K562 (cell line): Measurements from ENCODE around the gene SIRT7. TPM values are rescaled to one million over a fixed set of nuclear protein-coding genes. Genes with fewer than 3 reads are reported as not detected.

Experiments
- CREB1 ChIP-seq, 2 experiments: sonication (generic) in 1 of 2; formaldehyde crosslinking in 1 of 2; IDR thresholded peaks; 2 replicates each; pipeline versions ENCODE4 v1.6.1 to v1.8.0; 2012 to 2022; ENCODE audit warnings: inconsistent platforms in 1 of 2, mild to moderate bottlenecking in 1 of 2, missing genetic modification reagents in 1 of 2, moderate library complexity in 1 of 2
- FUS ChIP-seq: fragments of 200-400 bp; formaldehyde crosslinking; optimal IDR thresholded peaks from 2 replicates; pipeline ENCODE3; 2017; ENCODE audit warnings: low read depth, low read length
- HDGF ChIP-seq: fragments of 450-650 bp; IDR thresholded peaks from 2 replicates; pipeline ENCODE4 v1.6.1; 2016
- KDM5B ChIP-seq: fragments of 200-600 bp; sonication (generic); IDR thresholded peaks from 2 replicates; pipeline ENCODE4 v1.6.1; 2012; ENCODE audit warnings: low read depth, mild to moderate bottlenecking, moderate library complexity, low read length, control low read depth, inconsistent platforms; ENCODE audit not compliant: insufficient replicate concordance
- RBM17 ChIP-seq: fragments of 200-400 bp; formaldehyde crosslinking; IDR thresholded peaks from 2 replicates; pipeline ENCODE4 v1.6.1; 2017; ENCODE audit warnings: low read depth, mild to moderate bottlenecking, low read length, borderline replicate concordance
- SRSF3 ChIP-seq: fragments of 200-400 bp; formaldehyde crosslinking; IDR thresholded peaks from 2 replicates; pipeline ENCODE4 v1.6.1; 2016; ENCODE audit warnings: mild to moderate bottlenecking, low read length, moderate library complexity; ENCODE audit not compliant: insufficient read depth
- STAT5A ChIP-seq: IDR thresholded peaks from 2 replicates; pipeline ENCODE4 v1.6.1; 2012; ENCODE audit warnings: low read length, inconsistent platforms, borderline replicate concordance
- ZNF143 ChIP-seq: sonication (generic); formaldehyde crosslinking; IDR thresholded peaks from 2 replicates; pipeline ENCODE4 v1.9.0; 2022; ENCODE audit warnings: mild to moderate bottlenecking, missing genetic modification reagents
- ZNF165 ChIP-seq: fragments of 250-450 bp; sonication (Bioruptor Pico); IDR thresholded peaks from 2 replicates; pipeline ENCODE4 v1.4.0; 2020; ENCODE audit warnings: borderline replicate concordance
- polyA plus RNA-seq, 8 experiments: library from polyadenylated mRNA; depleted of rRNA in 4 of 8; stranded (reverse) in 5 of 8; unstranded in 3 of 8; fragments of >200 nt; fragmentation: Nextera tagmentation in 2 of 8; fragmentation: Illumina TruSeq in 1 of 8; extraction: Ambion mirVana in 2 of 8; extraction: Trizol in 1 of 8; gene quantifications; 2 replicates each; pipeline versions ENCODE4 v1.2.1 to v1.2.3, GENCODE V29; 2011 to 2014; ENCODE audit warnings: inconsistent platforms in 1 of 8, missing spikeins in 1 of 8
- total RNA-seq, 7 experiments: library from RNA; depleted of rRNA in 6 of 7; stranded (reverse); fragments of >200 nt in 6 of 7; fragmentation: Illumina TruSeq in 2 of 7; extraction: Trizol in 2 of 7; gene quantifications; 2 replicates each; pipeline versions ENCODE4 v1.2.1 to v1.2.3, GENCODE V29; 2011 to 2021; ENCODE audit warnings: low replicate concordance in 1 of 7
- TF ChIP-seq, protein P1 (sequence below): fragments of 450-650 bp; formaldehyde crosslinking; IDR thresholded peaks from 2 replicates; pipeline ENCODE4 v1.4.0; 2020; ENCODE audit warnings: mild to moderate bottlenecking, mixed read lengths
- TF ChIP-seq, protein P2 (sequence below): IDR thresholded peaks from 2 replicates; pipeline ENCODE4 v1.6.1; 2016; ENCODE audit warnings: missing genetic modification characterization, missing compliant biosample characterization
- TF ChIP-seq, protein P3 (sequence below): fragments of 450-650 bp; IDR thresholded peaks from 2 replicates; pipeline ENCODE4 v1.7.0; 2016; ENCODE audit warnings: borderline replicate concordance
- TF ChIP-seq, protein P4 (sequence below): fragments of 450-650 bp; conservative IDR thresholded peaks from 2 replicates; pipeline ENCODE4 v1.6.1; 2016; ENCODE audit warnings: missing genetic modification characterization, low read depth, mild to moderate bottlenecking, missing compliant biosample characterization, moderate library complexity
- TF ChIP-seq, protein P5 (sequence below): sonication (generic); formaldehyde crosslinking; IDR thresholded peaks from 2 replicates; pipeline ENCODE4 v1.8.0; 2023; ENCODE audit warnings: missing genetic modification reagents, mild to moderate bottlenecking, borderline replicate concordance

Gene SIRT7
- total and polyA plus RNA-seq, 9 of the 15 experiments (the other 6 are each of a cell fraction or from before 2014, with no cell fraction given) = 1.6 to 54.8 (median 20.3) TPM

DNA sequence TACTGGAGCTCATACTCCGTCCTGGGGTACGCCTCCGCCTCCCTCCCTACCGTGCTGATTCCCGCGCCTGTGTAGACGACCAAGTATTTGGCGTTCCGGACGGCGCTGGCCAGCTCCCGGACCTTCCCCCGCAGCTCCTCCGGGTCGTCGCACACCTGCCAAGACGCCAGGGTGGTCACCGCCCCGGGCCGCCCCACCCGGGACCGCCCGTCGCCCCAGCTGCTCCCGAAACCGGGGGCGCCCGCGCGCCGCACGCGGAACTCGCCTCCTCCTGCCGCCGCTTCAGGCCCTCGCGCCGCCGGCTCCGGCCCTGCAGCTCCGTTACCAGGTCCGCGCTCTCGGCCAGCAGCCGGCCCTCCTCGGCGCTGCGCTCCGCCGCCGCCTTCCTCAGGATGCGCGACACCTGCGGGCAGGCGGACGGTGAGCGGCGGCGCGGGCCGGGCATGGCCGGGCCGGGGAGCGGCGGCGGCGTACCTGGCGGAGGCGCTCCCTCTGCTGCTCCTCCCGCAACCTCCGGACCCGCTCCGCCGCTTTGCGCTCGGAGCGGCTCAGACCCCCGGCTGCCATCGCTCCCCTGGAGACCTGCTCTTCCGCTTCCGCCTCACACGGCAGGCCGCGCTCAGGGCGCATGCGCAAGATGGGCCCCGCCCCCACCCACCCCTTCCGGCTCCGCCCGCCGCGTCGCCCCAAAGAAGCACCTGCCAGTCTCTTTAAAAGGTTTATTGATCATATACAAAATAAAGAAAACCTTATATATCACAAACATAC is at the start of gene SIRT7 (continued):
- TF ChIP-seq, protein P1, sequence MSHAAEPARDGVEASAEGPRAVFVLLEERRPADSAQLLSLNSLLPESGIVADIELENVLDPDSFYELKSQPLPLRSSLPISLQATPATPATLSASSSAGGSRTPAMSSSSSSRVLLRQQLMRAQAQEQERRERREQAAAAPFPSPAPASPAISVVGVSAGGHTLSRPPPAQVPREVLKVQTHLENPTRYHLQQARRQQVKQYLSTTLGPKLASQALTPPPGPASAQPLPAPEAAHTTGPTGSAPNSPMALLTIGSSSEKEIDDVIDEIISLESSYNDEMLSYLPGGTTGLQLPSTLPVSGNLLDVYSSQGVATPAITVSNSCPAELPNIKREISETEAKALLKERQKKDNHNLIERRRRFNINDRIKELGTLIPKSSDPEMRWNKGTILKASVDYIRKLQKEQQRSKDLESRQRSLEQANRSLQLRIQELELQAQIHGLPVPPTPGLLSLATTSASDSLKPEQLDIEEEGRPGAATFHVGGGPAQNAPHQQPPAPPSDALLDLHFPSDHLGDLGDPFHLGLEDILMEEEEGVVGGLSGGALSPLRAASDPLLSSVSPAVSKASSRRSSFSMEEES (CRISPR knock-in tag) = no peak
- no peak for TF ChIP-seq SRSF3
- TF ChIP-seq KDM5B = peak; percentile 26
- TF ChIP-seq, protein P2, sequence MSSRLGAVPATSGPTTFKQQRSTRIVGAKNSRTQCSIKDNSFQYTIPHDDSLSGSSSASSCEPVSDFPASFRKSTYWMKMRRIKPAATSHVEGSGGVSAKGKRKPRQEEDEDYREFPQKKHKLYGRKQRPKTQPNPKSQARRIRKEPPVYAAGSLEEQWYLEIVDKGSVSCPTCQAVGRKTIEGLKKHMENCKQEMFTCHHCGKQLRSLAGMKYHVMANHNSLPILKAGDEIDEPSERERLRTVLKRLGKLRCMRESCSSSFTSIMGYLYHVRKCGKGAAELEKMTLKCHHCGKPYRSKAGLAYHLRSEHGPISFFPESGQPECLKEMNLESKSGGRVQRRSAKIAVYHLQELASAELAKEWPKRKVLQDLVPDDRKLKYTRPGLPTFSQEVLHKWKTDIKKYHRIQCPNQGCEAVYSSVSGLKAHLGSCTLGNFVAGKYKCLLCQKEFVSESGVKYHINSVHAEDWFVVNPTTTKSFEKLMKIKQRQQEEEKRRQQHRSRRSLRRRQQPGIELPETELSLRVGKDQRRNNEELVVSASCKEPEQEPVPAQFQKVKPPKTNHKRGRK = no peak
- no peak for TF ChIP-seq ZNF143 (CRISPR knock-in tag)
- TF ChIP-seq, protein P3, sequence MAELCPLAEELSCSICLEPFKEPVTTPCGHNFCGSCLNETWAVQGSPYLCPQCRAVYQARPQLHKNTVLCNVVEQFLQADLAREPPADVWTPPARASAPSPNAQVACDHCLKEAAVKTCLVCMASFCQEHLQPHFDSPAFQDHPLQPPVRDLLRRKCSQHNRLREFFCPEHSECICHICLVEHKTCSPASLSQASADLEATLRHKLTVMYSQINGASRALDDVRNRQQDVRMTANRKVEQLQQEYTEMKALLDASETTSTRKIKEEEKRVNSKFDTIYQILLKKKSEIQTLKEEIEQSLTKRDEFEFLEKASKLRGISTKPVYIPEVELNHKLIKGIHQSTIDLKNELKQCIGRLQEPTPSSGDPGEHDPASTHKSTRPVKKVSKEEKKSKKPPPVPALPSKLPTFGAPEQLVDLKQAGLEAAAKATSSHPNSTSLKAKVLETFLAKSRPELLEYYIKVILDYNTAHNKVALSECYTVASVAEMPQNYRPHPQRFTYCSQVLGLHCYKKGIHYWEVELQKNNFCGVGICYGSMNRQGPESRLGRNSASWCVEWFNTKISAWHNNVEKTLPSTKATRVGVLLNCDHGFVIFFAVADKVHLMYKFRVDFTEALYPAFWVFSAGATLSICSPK = no peak
- no peak for TF ChIP-seq RBM17
- no peak for TF ChIP-seq ZNF165
- TF ChIP-seq CREB1 (IDR thresholded peaks at IDR 0.05) = no peak
- no peak for TF ChIP-seq CREB1 (CRISPR knock-in tag; IDR thresholded peaks at IDR 0.05)
- no peak for TF ChIP-seq HDGF
- no peak for TF ChIP-seq STAT5A
- peak; percentile 96 for TF ChIP-seq FUS
- TF ChIP-seq, protein P4, sequence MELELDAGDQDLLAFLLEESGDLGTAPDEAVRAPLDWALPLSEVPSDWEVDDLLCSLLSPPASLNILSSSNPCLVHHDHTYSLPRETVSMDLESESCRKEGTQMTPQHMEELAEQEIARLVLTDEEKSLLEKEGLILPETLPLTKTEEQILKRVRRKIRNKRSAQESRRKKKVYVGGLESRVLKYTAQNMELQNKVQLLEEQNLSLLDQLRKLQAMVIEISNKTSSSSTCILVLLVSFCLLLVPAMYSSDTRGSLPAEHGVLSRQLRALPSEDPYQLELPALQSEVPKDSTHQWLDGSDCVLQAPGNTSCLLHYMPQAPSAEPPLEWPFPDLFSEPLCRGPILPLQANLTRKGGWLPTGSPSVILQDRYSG (tag) = no peak
- TF ChIP-seq, protein P5, sequence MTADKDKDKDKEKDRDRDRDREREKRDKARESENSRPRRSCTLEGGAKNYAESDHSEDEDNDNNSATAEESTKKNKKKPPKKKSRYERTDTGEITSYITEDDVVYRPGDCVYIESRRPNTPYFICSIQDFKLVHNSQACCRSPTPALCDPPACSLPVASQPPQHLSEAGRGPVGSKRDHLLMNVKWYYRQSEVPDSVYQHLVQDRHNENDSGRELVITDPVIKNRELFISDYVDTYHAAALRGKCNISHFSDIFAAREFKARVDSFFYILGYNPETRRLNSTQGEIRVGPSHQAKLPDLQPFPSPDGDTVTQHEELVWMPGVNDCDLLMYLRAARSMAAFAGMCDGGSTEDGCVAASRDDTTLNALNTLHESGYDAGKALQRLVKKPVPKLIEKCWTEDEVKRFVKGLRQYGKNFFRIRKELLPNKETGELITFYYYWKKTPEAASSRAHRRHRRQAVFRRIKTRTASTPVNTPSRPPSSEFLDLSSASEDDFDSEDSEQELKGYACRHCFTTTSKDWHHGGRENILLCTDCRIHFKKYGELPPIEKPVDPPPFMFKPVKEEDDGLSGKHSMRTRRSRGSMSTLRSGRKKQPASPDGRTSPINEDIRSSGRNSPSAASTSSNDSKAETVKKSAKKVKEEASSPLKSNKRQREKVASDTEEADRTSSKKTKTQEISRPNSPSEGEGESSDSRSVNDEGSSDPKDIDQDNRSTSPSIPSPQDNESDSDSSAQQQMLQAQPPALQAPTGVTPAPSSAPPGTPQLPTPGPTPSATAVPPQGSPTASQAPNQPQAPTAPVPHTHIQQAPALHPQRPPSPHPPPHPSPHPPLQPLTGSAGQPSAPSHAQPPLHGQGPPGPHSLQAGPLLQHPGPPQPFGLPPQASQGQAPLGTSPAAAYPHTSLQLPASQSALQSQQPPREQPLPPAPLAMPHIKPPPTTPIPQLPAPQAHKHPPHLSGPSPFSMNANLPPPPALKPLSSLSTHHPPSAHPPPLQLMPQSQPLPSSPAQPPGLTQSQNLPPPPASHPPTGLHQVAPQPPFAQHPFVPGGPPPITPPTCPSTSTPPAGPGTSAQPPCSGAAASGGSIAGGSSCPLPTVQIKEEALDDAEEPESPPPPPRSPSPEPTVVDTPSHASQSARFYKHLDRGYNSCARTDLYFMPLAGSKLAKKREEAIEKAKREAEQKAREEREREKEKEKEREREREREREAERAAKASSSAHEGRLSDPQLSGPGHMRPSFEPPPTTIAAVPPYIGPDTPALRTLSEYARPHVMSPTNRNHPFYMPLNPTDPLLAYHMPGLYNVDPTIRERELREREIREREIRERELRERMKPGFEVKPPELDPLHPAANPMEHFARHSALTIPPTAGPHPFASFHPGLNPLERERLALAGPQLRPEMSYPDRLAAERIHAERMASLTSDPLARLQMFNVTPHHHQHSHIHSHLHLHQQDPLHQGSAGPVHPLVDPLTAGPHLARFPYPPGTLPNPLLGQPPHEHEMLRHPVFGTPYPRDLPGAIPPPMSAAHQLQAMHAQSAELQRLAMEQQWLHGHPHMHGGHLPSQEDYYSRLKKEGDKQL (CRISPR knock-in tag) = no peak
